GM19455 (cell line): ENCODE measurements around the gene ZMIZ1.

ENCODE experiments used
- ATAC-seq: cut with Tn5 transposase; IDR thresholded peaks from one replicate; pipeline ENCODE4 v1.9.1; 2021; ENCODE audit not compliant: unreplicated experiment

The ZMIZ1 gene

GRCh38 chr10:79063661-79064492, 4.9 kb upstream of the ZMIZ1 start:
- no peak for ATAC-seq

- no peak for ATAC-seq
These were observed 3.6 kb upstream of the ZMIZ1 start for GRCh38 chr10:79065091-79065551.

GRCh38 chr10:79065853-79066252, 2.9 kb upstream of the ZMIZ1 start:
- no peak for ATAC-seq

DNA sequence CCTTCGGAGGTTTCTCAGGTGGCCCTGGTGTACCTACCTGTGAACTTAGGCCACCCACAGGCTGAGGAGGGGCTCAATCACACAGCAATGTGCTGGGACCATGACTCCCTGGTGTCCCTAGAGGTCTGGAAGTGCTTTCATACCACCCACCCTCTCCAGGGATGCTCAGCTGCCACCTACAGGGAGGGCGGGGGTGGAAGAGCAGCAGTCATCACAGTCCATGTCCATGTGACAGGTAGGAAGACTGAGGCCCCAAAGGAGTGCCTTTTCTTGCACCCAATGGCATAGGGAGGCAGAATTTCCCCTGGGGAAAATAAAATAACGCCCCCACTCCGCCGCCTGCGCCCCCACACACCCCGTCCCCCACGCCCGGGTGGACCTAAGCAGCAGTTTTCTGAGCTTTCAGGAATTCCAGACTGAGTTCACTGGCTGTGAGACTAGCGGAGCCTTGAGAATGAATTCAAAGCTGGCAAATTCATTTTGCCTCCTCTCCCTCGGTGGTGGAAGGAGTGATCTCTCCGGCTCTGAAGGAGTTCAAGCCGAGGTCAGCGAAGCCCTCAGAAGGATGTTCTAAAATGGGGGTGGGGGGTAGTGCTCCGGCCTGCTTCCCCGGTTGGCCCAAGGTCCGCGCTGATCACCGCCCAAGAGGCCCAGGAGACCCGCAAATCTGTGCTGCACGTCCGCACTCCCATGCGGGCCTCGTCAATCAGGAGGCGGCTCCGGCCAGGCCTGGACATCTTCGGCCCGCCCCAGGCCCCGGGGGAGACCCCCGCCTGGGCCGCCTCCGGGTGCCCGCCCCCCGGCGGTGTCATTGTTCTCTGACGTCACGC, 2.1 kb upstream of the ZMIZ1 start:
- ATAC-seq = no peak

GRCh38 chr10:79067241-79068202, 1.2 kb upstream of the ZMIZ1 start:
- ATAC-seq = no peak

- ATAC-seq = no peak
These were observed 584 bp upstream of the ZMIZ1 start for GRCh38 chr10:79068203-79068561.

DNA sequence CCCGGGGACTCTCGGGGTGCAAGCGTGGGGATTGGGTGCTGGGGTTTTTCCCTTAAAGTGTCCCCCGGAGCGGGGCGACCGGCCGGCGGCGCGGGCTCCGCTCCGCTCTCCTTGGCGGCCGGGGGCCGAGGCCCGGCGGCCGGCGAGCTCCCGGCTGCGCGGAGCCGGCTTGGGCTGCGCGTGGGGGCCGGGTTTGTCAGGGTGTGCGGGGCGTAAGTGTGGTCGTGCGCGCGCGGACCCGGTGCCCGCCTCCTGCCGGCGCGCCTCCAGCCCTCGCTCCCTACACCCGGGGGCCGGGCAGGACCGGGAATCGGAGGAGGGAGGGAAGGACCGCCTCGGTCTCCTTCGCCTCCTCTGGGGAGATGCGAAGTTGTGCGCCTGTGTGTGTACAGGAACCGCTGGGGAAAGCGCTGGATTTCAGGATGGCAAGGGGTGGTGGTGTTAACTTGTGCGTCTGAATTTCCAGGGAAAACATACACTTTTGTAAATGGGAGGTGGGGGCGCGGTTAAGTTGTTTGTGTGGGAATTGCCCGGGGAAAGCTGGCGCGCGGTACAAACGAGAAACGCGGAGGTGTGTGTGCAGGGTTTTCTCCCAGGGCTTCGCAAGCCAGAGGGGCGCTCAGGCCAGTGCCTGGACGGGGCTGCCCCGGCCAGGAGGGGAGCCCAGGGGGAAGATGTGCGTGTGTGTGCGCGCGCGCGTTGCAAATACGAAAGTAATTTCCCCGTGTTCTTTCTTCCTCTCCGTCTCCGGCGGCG, 737 bp downstream of the ZMIZ1 start:
- peak; percentile 29 for ATAC-seq

- ATAC-seq = no peak
These were observed 1.4 kb downstream of the ZMIZ1 start for GRCh38 chr10:79070081-79070605.

GRCh38 chr10:79070606-79071395, 2.0 kb downstream of the ZMIZ1 start:
- ATAC-seq = no peak

DNA sequence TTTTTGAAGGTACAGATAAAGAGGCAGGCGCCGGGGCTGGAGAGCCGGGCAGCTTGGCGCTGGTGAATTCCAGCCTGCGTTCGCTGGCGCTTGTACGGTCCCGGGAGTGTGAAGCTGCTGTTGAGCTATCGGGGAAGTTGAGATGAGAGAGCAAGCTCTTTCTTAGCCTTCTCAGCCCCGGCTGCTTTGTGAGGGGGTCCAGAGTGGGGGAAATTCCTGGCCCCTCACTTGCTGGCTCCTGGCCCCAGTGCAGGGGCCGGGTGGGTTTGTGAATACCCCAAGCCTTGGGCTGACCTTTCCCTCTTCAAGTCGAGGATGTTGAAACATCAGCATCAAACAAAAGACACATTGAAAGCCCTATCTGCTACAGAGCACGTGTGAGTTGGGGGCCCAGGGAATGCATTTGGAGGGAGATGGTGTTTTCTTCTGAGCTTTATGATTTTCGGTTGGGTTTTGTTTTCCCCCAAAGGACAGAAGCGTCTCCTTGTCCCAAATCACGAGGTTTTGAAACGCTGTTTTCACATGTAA, 2.7 kb downstream of the ZMIZ1 start:
- no peak for ATAC-seq

DNA sequence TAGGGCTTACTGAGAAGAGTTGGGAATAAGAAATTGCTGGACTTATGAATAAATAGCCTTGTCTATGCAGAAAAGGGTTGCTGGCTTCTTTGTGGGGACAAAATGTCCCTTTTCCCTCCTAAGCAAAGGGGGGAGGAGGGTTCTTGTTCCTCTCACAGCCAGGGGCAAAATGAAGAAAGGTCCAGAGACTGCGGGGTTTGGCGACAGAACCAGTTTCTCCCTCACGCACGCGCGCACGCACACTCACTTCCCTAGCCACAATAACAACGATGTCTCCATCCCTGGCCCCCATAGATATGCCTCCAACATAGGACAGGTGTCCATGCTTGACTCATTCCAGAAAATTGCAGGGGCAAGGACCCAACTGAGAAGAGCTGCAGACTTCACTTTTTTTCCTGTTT, 3.3 kb downstream of the ZMIZ1 start:
- ATAC-seq = no peak

- no peak for ATAC-seq
These were observed 4.4 kb downstream of the ZMIZ1 start for GRCh38 chr10:79072994-79073645.

GRCh38 chr10:79073784-79074432, 5.1 kb downstream of the ZMIZ1 start:
- no peak for ATAC-seq

- ATAC-seq = no peak
These were observed 6.0 kb downstream of the ZMIZ1 start for GRCh38 chr10:79074732-79075131.

- ATAC-seq = no peak
These were observed 6.7 kb downstream of the ZMIZ1 start for GRCh38 chr10:79075418-79075817.

DNA sequence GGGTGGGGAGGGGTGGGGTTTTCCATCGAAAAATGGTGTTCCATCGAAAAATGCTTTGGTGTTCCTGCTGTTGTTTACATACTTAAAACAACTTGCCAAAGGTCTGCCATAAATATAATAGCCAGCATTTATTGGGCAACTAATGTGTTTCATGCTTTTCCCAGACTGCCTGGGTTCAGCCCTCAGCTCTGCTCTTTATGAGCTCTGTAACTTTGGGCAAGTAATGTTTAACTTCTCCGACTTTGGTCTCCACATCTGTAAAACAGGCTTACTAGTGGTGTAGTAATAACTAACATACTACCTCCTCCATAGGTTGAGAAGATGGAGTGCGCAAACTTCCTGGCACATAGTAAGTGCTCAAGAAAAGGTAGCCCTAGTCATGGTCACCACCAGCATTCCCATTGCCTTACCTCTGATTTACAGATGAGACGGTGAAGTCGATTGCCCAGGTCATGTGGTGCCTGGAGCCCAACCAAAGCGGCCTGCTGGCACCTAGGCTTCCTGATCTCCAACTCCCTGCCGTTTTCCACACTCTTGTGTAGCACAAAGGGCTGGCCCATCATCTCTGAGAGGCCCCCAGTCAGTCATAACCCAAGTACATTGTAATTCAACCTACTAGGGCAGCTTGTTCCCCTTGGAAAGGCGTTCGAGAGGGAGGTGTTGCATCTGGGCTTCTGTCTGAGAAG, 8.9 kb downstream of the ZMIZ1 start:
- no peak for ATAC-seq

GRCh38 chr10:79078367-79079053, 9.7 kb downstream of the ZMIZ1 start:
- ATAC-seq = no peak
